ENCODE measurements around the gene COL15A1.

The COL15A1 gene

GRCh38 chr9:99040911-99041582 is 97.3 kb downstream of the COL15A1 start:
- peak in 1 of 2 donors; percentile 18 for DNase-seq

- DNase-seq: no peak
These were observed 97.9 kb downstream of the COL15A1 start for GRCh38 chr9:99041618-99042017.

DNA sequence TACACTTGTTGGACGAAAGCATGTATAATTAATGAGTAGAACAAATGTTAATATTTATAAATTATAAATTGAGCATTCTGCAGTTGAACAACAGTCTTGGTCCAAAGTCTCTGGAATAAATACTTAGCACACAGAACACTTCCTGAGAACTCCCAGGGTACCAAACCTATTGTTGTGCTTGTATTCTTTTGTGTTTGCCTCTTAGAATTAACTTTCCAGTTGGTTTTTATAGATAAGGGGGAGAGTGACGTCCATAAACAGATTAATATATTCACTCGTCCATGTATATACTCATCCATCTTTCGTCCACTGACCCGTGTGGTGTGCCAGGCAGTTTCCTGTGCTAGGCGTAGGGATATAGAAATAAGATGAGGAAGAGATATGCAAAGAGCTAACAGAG is 98.9 kb downstream of the COL15A1 start:
- no peak for DNase-seq

- DNase-seq: no peak
These were observed 101.1 kb downstream of the COL15A1 start for GRCh38 chr9:99044827-99045226.

- DNase-seq: no peak
These were observed 102.4 kb downstream of the COL15A1 start for GRCh38 chr9:99046068-99046467.

GRCh38 chr9:99046542-99047071 is 102.9 kb downstream of the COL15A1 start:
- no peak for DNase-seq

- DNase-seq: no peak
These were observed 105.5 kb downstream of the COL15A1 start for GRCh38 chr9:99049228-99049627.

GRCh38 chr9:99049641-99050040 is 105.9 kb downstream of the COL15A1 start:
- no peak for DNase-seq

GRCh38 chr9:99050292-99050911 is 106.7 kb downstream of the COL15A1 start:
- no peak for DNase-seq

GRCh38 chr9:99050924-99051323 is 107.2 kb downstream of the COL15A1 start:
- no peak for DNase-seq

DNA sequence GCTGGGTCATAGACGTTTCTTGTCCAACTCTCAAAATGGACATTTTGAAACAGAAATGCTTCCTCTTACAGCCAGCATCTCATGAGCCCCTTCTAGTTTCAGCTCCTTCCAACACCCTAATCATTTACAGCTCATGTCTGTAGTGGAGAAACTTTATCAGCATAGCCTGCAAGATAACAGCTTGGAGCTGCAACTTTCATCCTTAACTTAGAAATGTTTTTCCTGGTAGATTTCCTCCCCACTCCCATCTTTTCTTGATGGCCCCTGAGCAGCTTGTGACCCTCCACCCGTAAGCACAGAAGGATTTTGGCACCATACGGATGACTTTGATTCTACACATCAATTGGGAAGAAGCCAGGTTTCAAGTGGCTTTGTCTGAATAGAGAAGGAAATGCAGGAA is 107.7 kb downstream of the COL15A1 start:
- DNase-seq: no peak

- DNase-seq: no peak
These were observed 108.1 kb downstream of the COL15A1 start for GRCh38 chr9:99051851-99052250.

DNA sequence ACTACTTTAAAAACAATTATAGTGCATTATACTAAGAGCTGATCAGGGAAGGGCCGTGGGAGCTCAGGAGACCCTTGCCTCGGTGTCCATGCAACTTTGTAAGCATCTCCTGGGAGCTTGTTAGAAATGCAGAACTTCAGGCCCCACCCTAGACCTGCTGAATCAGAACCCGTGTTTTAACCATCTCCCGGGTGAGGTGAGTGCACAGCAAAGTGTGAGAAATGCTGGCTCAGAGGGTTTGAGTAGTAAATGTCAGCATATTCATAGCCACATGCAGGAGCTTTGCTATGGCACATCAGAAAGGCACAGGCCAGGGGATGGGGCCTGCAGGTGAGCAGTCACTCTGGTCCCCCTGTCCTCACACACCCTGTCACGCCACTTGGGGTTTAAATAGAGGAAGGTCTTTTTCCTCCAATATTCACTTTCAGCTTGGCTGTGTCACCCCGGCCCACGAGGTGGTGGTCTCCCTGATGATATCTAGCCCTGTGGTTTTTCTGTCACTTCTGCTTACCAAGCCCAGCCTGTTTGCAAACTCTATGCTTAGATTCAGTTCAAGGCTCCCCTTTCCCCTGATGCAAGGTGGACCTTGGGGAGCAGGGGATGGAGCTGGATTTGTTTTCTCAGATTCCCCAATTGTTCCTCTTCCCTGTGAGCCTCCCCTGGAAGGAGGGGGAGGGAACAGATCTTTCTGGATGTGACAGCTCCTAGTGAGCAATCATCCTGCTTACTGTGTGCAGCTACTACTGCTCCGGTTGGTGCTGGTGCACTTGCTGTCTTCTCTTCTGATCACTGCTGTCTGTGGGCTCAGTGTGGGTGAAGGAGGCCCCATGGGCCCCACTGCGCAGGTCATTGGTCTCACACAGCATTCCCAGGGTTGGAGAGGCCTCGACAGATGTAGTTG is 109.4 kb downstream of the COL15A1 start:
- no peak for DNase-seq

- DNase-seq: no peak
These were observed 110.9 kb downstream of the COL15A1 start for GRCh38 chr9:99054581-99054980.

- DNase-seq: no peak
These were observed 111.7 kb downstream of the COL15A1 start for GRCh38 chr9:99055384-99055783.

GRCh38 chr9:99056186-99056585 is 112.5 kb downstream of the COL15A1 start:
- DNase-seq: no peak

- no peak for DNase-seq
These were observed 113.4 kb downstream of the COL15A1 start for GRCh38 chr9:99056886-99057664.

DNA sequence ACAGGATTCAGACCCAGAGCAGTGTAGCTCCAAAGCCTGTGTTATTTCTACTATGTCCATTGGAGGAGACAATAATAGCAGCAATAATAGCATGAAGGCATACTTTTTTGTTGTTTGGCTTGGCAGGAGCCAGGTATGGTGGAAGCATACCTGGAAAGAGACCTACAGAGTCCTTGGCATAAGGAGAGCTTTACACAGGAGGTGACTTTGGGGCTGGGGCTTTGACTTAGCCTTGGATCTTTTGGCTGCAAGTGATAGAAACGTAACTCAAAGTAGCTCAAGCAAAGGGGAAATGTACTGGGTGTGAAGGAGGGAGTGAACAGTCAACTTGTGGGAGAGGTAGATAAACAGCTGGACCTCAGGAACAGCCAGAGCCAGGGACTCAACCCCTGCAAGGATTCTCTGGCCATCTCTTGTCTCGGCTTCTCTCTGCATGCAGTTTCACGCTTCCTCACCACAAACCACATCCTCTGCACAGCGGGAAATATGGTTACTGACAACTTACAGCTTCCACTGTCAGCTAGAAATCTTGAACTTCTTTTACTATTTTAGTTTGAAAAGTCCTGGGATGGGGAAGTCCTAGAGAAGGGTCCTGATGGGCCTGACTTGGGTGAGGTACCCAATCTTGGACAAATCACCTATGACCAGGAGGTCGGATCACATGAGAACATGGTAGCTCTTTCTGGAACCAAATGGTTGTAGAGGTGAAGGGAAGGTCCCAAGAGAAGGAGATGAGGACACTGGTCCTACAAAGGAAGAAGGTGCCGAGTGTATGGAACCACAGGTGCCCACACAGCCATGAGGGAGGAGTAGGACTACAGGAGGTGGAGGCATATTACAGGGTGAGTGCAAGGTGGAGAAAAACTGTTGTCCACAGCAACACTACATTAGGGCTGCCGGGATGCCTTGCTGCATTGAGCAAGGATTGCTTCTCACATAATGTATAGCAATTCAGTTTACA is 114.2 kb downstream of the COL15A1 start:
- DNase-seq: no peak

DNA sequence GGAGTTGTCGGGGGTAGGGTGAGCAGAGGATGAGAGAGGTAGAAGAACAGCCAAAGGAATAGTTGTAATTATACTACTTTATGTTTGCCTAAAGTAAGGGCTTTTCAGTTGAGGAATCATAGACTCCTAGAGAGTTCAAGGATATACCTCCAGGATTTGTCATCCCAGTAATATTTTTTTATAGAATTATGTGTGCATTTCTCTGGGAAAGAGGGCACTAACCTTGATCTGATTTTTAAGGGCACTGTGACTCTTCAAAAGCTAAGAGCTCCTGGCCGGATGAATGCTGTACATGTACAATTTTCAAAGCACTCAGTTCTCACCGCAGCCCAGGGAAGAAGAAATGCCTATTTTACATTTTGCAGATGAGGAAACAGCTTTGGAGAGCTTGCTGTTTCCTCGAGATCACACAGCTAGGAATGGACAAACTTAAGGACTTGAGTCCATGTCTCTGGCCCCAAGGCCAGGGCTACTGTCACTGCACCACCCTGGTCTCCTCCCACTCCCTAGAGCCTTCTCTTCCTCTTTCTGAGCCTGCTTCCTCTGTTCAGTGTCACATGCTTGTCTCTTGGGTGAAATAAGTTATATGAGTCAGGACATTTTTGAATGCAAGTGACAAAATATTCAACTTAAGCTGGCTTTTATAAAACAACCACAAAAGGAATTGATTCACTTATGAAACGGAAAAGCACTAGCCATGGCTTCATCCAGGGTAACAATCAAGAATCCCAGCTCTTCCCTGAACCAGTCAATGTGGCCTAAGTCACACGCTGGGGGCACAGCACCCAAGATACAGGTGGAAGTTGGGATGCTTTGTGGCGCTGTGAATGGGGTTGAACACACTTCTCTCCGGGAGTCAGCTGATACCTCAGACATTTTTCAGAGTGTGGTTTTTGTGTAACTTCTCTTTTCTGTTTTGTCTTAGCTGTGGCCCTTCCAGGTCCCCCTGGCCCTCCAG is 115.5 kb downstream of the COL15A1 start:
- DNase-seq: no peak

DNA sequence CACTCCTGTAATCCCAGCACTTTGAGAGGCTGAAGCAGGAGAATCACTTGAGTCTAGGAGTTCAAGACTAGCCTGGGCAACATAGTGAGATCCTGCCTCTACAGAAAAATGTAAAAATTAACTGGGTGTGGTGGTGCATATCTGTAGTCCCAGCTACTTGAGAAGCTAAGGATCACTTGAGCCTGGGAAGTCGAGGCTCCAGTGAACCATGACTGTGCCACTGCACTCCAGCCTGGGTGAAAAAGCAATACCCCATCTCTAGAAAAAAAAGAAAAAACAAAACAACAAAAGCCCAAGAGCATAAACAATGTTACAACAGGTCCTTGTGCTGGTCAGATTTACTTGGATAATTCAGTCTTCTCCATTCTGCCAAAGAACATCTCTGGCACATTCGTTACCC is 116.9 kb downstream of the COL15A1 start:
- no peak for DNase-seq
